ENCODE measurements around the gene ANKS1B.
"Not testable (repeated sequence)": the region's sequence is repeated elsewhere in the genome, so short reads cannot be mapped to it uniquely, and the experiment has no call there.

The ANKS1B gene

DNA sequence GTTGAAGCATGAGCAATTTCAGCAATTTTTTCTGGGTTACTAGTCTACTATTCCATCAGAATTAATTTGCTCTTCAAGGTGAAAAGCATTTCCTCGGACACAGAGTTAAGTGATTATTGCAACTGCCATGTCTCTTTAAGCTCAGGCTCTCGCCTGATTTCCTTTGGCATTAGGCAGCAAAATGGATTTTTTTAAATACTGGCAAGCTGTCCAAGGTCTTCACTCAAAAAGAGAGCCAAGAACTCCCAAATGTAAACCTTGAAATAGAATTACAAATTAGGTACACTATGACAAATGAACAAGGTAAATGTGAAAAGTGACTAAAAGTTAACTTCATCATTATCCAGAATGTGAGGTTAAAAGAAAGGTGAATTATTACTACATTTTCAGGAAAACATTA, 225.3 kb downstream of the ANKS1B start:
- DNase-seq (ENCODE audit: low spot score): no peak

DNA sequence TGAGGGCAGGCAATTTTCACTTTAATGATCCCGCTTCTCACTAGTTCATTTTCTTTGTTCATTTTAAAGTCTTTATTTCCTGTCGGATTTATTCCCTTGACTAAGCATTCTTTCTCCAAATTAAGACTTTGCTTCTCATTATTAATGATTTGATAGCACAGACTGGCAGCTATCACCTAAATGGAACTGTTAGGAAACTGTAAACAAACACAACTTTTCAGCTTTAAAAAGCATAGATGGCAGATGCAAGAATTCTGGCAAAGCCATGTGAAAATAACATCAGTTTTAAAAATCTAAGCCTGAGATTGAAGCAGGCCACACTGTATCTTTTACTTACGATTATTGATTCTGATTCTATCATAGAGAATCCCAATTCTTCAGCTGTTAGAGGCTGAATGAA, 225.7 kb downstream of the ANKS1B start:
- DNase-seq (ENCODE audit: low spot score): no peak

DNA sequence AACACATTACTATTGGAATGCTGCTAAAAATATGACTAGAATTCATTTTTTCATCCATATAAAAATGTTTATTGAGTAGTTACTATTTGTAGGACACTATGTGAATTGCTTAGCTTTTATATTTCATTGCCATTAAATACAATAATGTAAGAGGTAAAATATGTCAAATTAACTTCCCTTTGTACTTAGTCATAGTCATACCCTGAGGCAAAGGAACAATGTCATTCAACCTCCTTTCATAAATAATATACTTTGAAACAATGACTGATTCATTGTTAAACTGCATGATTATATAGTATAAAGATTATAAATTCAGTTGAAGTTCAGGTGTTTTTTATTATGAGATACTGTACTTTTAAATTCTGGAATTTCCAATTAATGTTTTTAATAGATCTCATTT, 232.0 kb downstream of the ANKS1B start:
- no peak for DNase-seq (ENCODE audit: low spot score)

DNA sequence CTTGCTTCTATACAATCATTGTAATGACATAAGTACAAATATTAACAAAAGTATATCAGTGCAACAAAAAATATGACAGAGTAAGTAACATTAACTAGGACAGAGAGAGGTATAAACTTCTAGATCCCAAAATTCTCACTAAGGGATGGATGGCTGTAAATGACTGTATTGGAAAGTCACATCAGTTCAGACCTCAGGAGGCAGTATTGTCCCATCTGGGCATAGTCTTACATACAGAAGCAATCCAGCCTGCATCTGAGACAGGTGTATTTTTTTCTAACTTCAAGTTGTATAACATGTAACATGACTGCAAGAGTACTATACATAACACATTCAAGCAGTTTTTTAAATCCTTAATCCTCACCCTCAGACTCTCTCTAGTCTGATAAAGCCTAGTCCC, 238.2 kb downstream of the ANKS1B start:
- DNase-seq (ENCODE audit: low spot score): no peak

DNA sequence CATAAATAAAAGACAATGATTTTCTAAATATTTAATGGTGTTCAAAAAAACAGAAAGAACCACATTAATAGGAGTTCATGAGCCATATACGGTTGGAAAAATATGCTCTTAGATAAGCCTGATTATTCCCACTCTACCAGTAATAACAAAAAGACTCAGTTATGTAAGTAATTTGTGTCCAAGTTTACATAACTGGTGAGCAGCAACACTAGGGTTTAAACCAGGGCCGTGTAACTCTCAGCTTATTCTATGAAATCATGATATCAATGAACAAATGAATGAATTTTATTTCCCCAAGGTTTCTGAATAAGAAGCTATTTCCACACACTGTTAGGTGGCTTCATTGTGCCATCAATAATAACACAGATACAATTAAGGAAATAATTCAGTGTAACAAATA, 238.8 kb downstream of the ANKS1B start:
- DNase-seq (ENCODE audit: low spot score): no peak

DNA sequence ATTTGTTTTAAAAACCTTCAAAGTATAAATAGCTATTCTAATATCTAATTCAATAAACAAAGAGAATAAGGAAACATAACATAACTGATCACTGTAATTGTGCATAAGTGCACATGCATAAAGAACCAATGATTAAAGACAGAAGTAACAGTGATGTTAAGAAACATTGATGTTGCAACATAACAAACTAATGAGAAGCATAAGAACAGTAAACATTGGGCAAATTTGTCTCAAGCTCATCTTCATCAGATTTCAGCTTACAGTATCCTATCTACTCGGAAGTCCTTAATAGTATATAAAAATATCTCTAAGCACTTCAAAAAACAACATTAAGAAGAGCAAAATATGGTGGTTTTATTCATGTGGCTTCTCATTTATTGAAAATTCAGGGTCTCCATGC, 239.6 kb downstream of the ANKS1B start:
- no peak for DNase-seq (ENCODE audit: low spot score)

DNA sequence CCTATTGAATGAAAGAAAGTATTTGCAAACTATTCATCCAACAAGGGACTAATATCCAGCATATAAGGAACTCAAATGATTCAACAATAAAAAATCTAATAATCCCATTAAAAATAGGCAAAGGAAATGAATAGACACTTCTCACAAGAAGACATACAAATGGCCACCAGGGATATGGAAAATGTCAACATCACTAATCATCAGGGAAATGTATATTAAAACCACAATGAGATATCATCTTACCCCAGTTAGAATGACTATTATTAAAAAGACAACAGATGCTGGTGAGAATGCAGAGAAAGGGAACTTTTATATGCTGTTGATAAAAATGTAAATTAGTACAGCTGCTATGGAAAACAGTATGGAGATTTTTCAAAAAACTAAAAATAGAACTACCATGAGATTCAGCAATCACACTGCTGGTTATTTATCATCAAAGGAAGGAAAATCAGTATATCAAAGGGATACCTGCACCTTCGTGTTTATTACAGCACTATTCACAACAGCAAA, 247.9 kb downstream of the ANKS1B start:
- no peak for DNase-seq (ENCODE audit: low spot score)

DNA sequence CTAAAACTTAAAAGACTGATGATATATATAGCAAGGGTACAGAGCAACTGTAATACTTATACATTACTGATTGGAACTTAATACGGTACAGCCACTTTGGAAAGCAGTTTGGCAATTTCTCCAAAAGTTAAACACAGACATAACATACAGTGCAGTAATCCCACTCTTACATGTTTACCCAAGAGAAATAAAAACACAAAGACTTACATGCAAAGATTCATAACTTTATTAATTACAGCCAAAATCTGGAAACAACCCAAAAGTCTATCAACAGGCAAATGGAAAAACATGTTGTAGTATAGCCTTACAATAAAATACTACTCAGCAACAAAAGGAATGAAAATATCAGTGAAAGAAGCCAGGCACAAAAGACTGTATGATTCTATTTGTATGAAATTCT, 252.6 kb downstream of the ANKS1B start:
- DNase-seq (ENCODE audit: low spot score): no peak

DNA sequence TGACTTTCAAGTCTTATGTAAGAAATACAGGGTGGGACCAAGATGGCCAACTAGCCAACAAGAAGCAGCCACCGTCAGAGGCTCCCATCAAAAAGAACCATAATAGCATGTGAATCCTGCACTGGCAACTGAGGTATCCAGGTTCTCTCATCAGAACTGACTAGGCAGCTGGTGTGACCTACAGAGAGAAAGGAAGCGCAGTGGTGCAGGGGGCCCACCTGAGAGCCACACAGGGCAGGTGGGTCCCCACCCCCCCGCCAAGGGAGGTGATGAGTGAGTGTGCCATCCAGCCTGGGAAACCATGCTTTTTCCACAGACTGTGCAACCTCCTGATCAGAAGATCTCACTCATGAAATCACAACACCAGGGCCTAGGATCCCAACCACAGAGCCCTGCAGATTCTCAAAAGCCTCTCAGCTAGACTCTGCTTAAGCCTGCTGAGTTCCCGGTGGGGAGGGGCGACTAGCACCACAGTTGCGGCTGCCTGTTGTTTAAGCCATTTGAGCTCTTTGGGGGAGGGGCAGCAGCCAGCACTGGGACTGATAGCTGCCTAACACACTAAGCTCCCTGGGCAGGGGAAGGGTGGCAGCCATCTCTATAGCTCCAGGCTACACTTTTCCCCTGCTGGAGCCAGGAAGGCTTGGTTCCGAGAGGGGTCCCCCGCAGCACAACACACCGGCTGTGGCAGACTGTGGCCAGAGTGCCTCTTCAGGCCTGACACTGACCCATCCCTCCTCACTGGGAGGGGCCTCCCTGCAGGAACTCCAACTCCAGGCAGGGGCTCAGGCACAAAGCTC, 261.8 kb downstream of the ANKS1B start:
- no peak for DNase-seq (ENCODE audit: low spot score)

DNA sequence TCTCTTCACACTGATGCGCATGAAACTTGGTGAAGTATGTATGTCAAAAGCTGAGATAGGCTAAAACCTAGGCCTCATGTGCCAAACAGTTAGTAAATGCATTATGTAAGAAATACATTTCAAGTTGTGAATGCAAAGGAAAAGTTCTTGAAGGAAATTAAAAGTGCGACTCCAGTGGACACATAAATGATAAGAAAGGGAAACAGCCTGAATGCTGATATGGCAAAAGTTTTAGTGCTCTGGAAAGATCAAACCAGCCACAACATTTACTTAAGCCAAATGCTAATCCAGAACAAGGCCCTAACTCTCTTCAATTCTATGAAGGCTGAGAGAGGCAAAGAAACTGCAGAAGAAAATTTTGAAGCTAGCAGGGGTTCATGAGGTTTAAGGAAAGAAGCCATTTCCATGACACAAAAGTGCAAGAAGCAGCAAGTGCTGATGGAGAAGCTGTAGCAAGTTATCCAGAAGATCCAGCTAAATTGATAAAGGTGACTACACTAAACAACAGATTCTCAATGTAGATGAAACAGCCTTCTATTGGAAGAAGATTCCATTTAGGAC, 262.9 kb downstream of the ANKS1B start:
- no peak for DNase-seq (ENCODE audit: low spot score)

DNA sequence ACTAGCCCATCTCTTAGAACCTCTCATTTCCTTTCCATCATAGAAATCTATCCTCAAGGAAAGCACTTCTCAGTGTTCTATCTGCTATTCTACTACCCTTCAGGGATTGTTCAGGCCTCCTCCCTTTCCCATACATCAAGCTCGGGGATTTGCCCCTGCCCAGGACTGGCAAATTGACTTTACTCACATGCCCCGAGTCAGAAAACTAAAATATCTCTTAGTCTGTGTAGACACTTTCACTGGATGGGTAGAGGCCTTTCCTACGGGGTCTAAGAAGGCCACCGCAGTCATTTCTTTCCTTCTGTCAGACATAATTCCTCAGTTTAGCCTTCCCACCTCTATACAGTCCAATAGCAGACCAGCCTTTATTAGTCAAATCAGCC, 264.7 kb downstream of the ANKS1B start:
- DNase-seq (ENCODE audit: low spot score): not testable (repeated sequence)

DNA sequence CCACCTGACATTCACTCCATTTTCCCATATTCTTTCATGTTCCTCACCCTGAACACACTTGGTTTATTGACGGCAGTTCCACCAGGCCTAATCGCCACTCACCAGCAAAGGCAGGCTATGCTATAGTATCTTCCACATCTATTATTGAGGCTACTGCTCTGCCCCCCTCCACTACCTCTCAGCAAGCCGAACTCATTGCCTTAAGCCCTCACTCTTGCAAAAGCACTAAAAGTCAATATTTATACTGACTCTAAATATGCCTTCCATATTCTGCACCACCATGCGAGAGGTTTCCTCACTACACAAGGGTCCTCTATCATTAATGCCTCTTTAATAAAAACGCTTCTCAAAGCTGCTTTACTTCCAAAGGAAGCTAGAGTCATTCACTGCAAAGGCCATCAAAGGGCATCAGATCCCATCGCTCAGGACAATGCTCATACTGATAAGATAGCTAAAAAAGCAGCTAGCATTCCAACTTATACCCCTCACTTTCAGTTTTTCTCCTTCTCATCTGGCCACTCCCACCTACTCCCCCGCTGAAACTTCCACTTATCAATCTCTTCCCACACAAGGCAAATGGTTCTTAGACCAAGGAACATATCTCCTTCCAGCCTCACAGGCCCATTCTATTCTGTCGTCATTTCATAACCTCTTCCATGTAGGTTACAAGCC, 265.2 kb downstream of the ANKS1B start:
- not testable (repeated sequence) for DNase-seq (ENCODE audit: low spot score)

DNA sequence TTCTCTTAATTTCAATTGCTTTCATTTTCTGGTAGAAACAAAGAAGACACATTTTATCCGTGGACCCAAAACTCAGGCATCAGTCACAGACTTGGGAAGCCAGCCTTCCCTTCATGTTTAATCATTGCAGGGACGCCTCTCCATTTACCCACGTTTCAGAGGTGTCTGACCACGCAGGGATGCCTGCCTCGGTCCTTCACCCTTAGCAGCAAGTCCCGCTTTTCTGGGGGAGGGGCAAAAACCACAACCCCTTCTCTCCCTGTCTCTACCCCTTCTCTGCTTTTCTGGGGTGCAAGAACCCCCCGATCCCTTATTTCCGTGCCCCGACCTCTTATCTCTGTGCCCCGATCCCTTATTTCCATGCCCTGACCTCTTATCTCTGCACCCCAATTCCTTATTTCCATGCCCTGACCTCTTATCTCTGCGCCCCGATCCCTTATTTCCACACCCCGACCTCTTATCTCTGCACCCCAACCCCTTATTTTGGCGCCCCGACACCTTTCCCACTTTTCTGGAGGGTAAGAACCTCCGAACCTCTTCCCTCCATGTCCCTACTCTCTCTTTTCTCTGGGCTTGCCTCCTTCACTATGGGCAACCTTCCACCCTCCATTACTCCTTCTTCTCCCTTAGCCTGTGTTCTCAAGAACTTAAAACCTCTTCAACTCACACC, 268.8 kb downstream of the ANKS1B start:
- DNase-seq (ENCODE audit: low spot score): not testable (repeated sequence)

DNA sequence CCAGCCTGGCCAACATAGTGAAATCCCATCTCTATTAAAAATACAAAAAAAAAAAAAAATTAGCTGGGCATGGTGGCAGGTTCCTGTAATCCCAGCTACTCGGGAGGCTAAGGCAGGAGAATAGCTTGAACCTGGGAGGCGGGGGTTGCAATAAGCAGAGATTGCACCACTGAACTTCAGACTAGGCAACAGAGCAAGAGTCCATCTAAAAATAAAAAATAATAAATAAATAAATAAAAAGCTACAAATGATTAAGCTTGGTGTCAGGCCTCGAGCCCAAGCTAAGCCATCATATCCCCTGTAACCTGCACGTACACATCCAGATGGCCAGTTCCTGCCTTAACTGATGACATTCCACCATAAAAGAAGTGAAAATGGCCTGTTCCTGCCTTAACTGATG, 269.8 kb downstream of the ANKS1B start:
- not testable (repeated sequence) for DNase-seq (ENCODE audit: low spot score)

DNA sequence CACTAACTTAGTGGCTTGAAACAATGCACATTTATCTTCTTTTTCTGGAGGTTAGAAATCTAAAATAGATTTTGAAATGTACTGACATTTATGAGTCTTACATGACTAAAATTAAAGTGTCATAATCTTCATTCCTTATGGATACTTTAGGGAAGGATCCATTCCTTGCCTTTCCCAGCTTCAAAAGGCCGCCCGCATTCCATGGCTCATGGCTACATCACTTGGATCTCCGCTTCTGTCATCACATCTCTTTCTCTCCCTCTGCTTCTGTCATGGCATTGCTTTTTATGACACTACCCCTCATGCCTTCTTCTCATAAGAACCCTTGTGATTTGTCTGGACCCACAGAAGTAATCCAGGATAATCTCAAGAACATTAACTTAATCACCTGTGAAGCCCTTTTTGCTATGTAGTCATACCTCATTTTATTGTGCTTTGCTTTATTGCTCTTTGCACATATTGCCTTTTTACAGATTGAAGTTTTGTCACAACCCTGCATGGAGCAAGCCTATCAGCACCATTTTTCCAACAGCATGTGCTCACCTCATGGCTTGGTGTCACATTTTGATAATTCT, 270.7 kb downstream of the ANKS1B start:
- DNase-seq (ENCODE audit: low spot score): no peak

DNA sequence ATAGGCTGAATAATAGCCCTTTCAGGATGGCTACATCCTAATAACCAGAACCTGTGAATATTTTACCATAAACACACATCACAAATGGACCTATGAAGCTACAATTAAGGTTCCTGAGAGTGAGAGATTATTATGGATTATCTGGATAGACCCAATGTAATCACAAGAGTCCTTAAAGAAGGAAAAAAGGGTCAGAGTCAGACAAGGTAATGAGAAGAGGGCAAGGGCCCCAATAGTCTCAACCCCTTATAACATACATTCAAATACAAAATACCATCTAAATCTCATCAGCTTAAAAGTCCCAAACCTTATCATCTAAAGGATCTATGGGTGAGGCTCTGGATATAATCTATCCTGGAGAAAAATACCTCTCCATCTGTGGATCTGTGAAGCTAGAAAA, 272.5 kb downstream of the ANKS1B start:
- DNase-seq (ENCODE audit: low spot score): no peak

DNA sequence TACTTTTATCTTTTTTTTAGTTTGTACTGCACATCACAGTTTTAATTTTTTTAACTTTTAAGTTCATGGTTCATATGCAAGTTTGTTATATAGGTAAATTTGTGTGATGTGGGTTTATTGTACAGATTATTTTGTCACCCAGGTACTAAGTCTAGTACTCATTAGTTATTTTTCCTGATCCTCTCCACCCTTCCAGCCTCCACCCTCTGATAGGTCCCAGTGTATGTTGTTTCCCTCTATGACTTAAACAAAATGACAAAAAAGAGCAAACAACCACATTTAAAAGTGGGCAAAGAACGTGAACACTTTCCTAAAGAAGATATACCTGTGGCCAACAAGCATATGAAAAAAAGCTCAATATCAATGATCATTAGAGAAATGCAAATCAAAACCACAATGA, 273.5 kb downstream of the ANKS1B start:
- no peak for DNase-seq (ENCODE audit: low spot score)

DNA sequence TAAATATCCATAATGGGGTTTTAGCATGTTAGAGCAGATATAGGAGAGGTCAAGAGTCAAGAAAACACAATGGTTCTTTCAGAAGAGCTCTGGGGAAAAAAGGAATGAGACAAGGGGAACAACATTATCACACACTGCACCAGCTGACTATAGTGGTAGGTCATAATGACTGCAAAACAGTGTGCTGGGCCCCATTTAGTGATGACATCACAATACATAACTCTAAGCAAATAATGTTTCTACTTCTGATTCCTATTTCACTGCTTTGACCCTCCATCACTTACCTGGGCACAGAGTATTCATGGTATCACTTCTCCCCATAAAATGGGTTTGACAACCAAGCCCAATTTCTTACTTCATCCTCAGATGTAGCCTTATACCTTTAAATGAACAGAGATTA, 275.1 kb downstream of the ANKS1B start:
- no peak for DNase-seq (ENCODE audit: low spot score)

DNA sequence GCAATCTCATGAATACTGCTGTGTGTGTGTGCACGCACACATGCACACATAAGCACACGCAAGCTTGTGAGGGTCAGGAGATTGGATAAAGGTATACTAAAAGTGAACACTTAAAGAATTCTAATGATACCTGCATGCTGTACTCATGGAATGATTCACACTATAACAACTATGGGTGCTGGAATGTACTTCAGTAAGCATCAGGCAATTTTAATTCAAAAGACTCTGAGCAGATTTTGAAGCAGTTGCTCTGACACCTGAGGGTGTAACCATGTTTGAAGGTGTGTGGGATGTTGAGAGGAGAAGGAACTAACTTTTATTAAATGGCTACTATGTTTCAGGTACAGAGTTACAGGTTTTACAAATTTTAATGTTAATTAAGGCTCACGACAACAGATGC, 275.6 kb downstream of the ANKS1B start:
- DNase-seq (ENCODE audit: low spot score): no peak

DNA sequence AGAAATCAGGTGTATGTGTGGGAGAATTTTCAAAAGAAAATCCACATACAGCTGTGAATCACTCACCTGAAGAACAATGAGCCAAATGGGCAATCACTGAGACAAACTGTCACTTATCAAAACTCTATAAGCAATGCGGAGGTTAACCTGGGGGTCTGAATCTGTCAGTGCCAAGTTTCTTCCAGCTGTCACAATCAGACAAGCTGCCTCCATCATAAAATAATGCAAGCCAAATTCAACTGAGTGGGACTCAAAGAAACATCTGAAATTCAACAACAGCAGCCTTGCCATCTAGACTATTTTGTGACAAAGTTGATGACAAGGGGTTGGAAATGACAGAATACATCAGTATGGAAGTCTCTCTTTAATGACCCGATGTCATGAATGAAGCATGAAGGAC, 276.9 kb downstream of the ANKS1B start:
- DNase-seq (ENCODE audit: low spot score): no peak

DNA sequence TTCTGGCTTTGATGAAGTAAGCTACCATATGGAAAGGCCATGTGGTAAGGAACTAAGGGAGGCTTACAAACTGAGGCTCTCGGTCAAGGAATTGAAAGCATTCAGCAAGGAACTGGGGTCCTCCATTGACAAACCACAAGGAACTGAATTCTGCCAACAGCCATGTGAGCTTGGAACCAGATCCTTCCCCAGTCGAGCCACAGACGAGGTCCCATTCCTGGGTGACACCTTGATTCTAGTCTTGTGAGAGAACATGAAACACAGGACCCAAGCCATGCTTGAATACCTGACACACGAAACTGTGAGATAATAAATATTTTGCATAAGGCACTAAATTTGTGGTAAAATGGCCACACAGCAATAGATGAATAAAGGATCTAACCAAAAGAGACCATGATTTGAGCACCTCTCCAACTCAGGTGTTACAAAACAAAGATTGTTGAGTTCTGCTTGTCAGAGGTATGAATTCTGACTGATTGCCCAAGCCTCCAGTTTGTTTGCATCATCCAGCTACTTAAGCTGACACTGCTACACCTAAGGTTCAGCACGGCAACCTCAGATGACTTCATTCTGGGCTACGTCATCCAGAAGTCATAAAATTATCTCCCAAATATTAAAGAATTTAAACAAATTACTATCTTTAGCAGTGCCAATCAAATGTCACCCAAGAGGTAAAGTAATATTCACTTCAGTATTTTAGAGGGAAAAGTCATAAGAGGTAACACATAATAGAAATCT, 277.8 kb downstream of the ANKS1B start:
- no peak for DNase-seq (ENCODE audit: low spot score)

DNA sequence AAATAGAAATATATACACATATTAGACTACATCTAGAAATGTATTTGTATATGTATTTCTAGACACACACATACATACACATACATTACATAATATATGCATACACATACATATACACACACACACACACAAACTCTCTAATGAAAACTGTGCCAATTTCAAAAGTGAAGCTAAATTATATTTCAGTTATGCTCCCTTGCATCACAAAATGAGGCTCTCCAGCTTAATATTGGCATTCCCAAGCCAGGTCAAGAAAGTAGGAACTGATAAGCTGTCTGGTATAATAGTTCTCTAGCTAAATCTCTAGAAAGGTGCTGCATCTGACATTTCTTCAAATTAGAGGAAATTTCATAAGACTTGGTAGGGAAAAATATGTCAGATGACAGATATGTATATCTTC, 280.3 kb downstream of the ANKS1B start:
- DNase-seq (ENCODE audit: low spot score): no peak
